SK-N-SH (cell line): ENCODE data around the gene MAP7D3. TPM values are rescaled to one million over a fixed set of nuclear protein-coding genes. Genes with fewer than 3 reads are reported as not detected.
"Not testable (repeated sequence)": the region's sequence is repeated elsewhere in the genome, so short reads cannot be mapped to it uniquely, and the experiment has no call there.

Experiments used
- CTCF ChIA-PET: fragments of 300-600, 350-600 bp; formaldehyde crosslinking; extraction: SDS; loops from one replicate; lab custom pipeline; 2021; lab: Yijun Ruan, JAX
- POLR2A ChIA-PET: fragments of 350-600 bp; sonication (Branson Sonifier 250); formaldehyde crosslinking; extraction: SDS; loops from one replicate; lab custom pipeline; 2020; ENCODE audit warnings: antibody characterized with exemption, inconsistent platforms; lab: Yijun Ruan, JAX
- DNase-seq: peaks from one replicate; pipeline ENCODE4 v3.0.0; 2012
- H2AFZ ChIP-seq: fragments of 200-600 bp; sonication (generic); 2 replicates; pipeline ENCODE4 v1.8.1; 2016; ENCODE audit warnings: antibody characterized with exemption, mild to moderate bottlenecking, low read depth
- H3F3A ChIP-seq: fragments of 200-600 bp; sonication (generic); replicated peaks from 2 replicates; pipeline ENCODE3; 2016; ENCODE audit warnings: antibody characterized with exemption, mild to moderate bottlenecking; ENCODE audit not compliant: insufficient read depth
- H3K27ac ChIP-seq, 2 experiments: fragments of 200-500 bp in 1 of 2; fragments of 200-600 bp in 1 of 2; sonication (Bioruptor generic) in 1 of 2; sonication (generic), shearing (Covaris generic) in 1 of 2; 2 replicates each; pipeline versions ENCODE4 v1.5.1 to v1.6.1; 2014 to 2016; ENCODE audit warnings: low read depth in 2 of 2, inconsistent platforms in 1 of 2, low read length in 1 of 2, mild to moderate bottlenecking in 1 of 2, mixed read lengths in 1 of 2
- H3K27me3 ChIP-seq: fragments of 200-600 bp; sonication (generic), shearing (Covaris generic); 2 replicates; pipeline ENCODE4 v1.6.1; 2016; ENCODE audit warnings: mixed run types; ENCODE audit not compliant: insufficient read depth
- H3K36me3 ChIP-seq, 2 experiments: fragments of 200-500 bp in 1 of 2; fragments of 200-600 bp in 1 of 2; sonication (Bioruptor generic) in 1 of 2; sonication (generic) in 1 of 2; replicated peaks in 1 of 2; 2 replicates each; pipeline versions ENCODE3 to v1.5.1; 2014 to 2016; ENCODE audit warnings: low read length in 1 of 2, mild to moderate bottlenecking in 1 of 2; ENCODE audit not compliant: insufficient read depth in 2 of 2, control insufficient read depth in 1 of 2
- H3K4me1 ChIP-seq, 2 experiments: fragments of 200-500 bp in 1 of 2; fragments of 200-600 bp in 1 of 2; sonication (Bioruptor generic) in 1 of 2; sonication (generic), shearing (Covaris generic) in 1 of 2; 2 replicates each; pipeline versions ENCODE4 v1.5.1 to v1.6.1; 2014 to 2016; ENCODE audit warnings: low read depth in 1 of 2, low read length in 1 of 2, mixed run types in 1 of 2; ENCODE audit not compliant: insufficient read depth in 2 of 2, control insufficient read depth in 1 of 2
- H3K4me2 ChIP-seq: fragments of 200-600 bp; sonication (generic), shearing (Covaris generic); 2 replicates; pipeline ENCODE4 v1.6.1; 2017; ENCODE audit warnings: mixed run types
- H3K4me3 ChIP-seq, 2 experiments: fragments of 200-500 bp in 1 of 2; fragments of 200-600 bp in 1 of 2; sonication (Bioruptor generic) in 1 of 2; sonication (generic), shearing (Covaris generic) in 1 of 2; 2 replicates each; pipeline versions ENCODE4 v1.5.1 to v1.8.1; 2014 to 2016; ENCODE audit warnings: low read depth in 2 of 2, inconsistent platforms in 1 of 2, low read length in 1 of 2, mild to moderate bottlenecking in 1 of 2, mixed read lengths in 1 of 2, moderate library complexity in 1 of 2
- H3K79me2 ChIP-seq: fragments of 200-600 bp; sonication (generic); 2 replicates; pipeline ENCODE4 v1.8.1; 2017; ENCODE audit warnings: mild to moderate bottlenecking; ENCODE audit not compliant: insufficient read depth
- H3K9ac ChIP-seq: fragments of 200-600 bp; sonication (generic); 2 replicates; pipeline ENCODE4 v1.6.1; 2017; ENCODE audit warnings: mixed run types
- H3K9me2 ChIP-seq: fragments of 200-600 bp; sonication (generic); 2 replicates; pipeline ENCODE4 v1.6.1; 2017; ENCODE audit warnings: mixed run types
- H3K9me3 ChIP-seq: fragments of 200-600 bp; sonication (generic); 2 replicates; pipeline ENCODE4 v1.6.1; 2017; ENCODE audit warnings: mixed run types, mild to moderate bottlenecking, moderate library complexity
- H4K20me1 ChIP-seq: fragments of 200-600 bp; sonication (generic); 2 replicates; pipeline ENCODE4 v1.6.1; 2017; ENCODE audit warnings: mild to moderate bottlenecking, mixed run types; ENCODE audit not compliant: insufficient read depth
- CHD2 ChIP-seq: fragments of 150-350 bp; IDR thresholded peaks from 2 replicates; pipeline ENCODE4 v1.6.1; 2018; ENCODE audit warnings: low read length; ENCODE audit not compliant: partially characterized antibody
- CTCF ChIP-seq: fragments of 200-600 bp; sonication (generic); IDR thresholded peaks from 2 replicates; pipeline ENCODE4 v1.6.1; 2017; ENCODE audit warnings: antibody characterized with exemption, mild to moderate bottlenecking, moderate library complexity
- FOSL2 ChIP-seq: IDR thresholded peaks from 2 replicates; pipeline ENCODE4 v1.4.0; 2012; ENCODE audit warnings: low read depth, mild to moderate bottlenecking, moderate library complexity, borderline replicate concordance
- FOXM1 ChIP-seq: IDR thresholded peaks from 2 replicates; pipeline ENCODE4 v1.4.0; 2012; ENCODE audit warnings: low read depth, mild to moderate bottlenecking
- GABPA ChIP-seq: IDR thresholded peaks from 2 replicates; pipeline ENCODE4 v1.4.0; 2012; ENCODE audit warnings: low read depth, mild to moderate bottlenecking
- GATA2 ChIP-seq: sonication (generic); formaldehyde crosslinking; IDR thresholded peaks from 2 replicates; pipeline ENCODE4 v1.5.0; 2020; ENCODE audit warnings: mild to moderate bottlenecking, missing genetic modification reagents
- IRF3 ChIP-seq: fragments of 150-350 bp; IDR thresholded peaks from 2 replicates; pipeline ENCODE4 v1.6.1; 2016; ENCODE audit warnings: mild to moderate bottlenecking, low read depth, low read length
- NRF1 ChIP-seq: IDR thresholded peaks from 2 replicates; pipeline ENCODE4 v1.6.1; 2012; ENCODE audit warnings: low read depth, mild to moderate bottlenecking, low read length
- POLR2AphosphoS5 ChIP-seq: IDR thresholded peaks from 2 replicates; pipeline ENCODE4 v1.6.1; 2012; ENCODE audit warnings: low read depth, low read length
- RAD21 ChIP-seq: IDR thresholded peaks from 2 replicates; pipeline ENCODE4 v1.6.1; 2012; ENCODE audit warnings: mild to moderate bottlenecking, low read length
- RFX5 ChIP-seq: IDR thresholded peaks from 2 replicates; pipeline ENCODE4 v1.6.1; 2012; ENCODE audit warnings: mild to moderate bottlenecking, improper control_type of control experiment, low read length
- SMC3 ChIP-seq: IDR thresholded peaks from 2 replicates; pipeline ENCODE4 v1.6.1; 2012; ENCODE audit warnings: low read depth, low read length, improper control_type of control experiment
- TAF1 ChIP-seq: IDR thresholded peaks from 2 replicates; pipeline ENCODE4 v1.6.1; 2012; ENCODE audit warnings: low read depth, mild to moderate bottlenecking, low read length, moderate library complexity, borderline replicate concordance
- TCF12 ChIP-seq: IDR thresholded peaks from 2 replicates; pipeline ENCODE4 v1.4.0; 2012
- YY1 ChIP-seq: IDR thresholded peaks from 2 replicates; pipeline ENCODE4 v1.4.0; 2012; ENCODE audit warnings: low read depth, mild to moderate bottlenecking
- WGBS: methylation state at CpG from one replicate; pipeline ENCODE4 v1.1.6; 2017; ENCODE audit warnings: low lambda C conversion rate; 5-methylcytosine and 5-hydroxymethylcytosine counted together
- polyA plus RNA-seq, 3 experiments: library from polyadenylated mRNA; depleted of rRNA; stranded (reverse); fragments of >200 nt; gene quantifications; 2 replicates each; pipeline ENCODE4 v1.2.3, GENCODE V29; 2012
- TF ChIP-seq, protein P1 (sequence below): IDR thresholded peaks from 2 replicates; pipeline ENCODE4 v1.6.1; 2012; ENCODE audit warnings: mild to moderate bottlenecking, low read depth, low read length, moderate library complexity

Gene MAP7D3
- polyA plus RNA-seq, 1 of the 3 experiments (the other 2 are of a cell fraction), result 5.8 TPM

DNA sequence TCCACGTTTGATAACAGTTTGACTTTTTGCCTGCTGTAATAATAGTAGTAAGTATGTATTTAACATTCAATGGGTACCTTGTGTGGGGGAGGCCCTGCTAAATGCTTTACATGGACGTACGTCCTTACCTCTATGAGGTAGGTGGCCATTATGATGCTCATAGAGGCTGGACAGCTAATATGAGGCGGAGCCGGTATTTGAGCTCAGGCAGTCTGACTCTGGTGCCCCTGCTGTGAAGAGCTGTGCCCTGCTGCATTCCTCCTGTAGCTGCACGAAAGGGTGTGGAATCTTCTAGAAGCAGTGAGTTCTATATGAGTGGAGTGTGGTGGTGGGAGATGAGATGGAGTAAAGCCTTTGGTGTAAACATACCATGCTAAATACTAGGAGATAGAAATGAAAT lies 83.2 kb downstream of the MAP7D3 start:
- H3K79me2 ChIP-seq, DNase-seq, H3K4me3 ChIP-seq, H2AFZ ChIP-seq, H3K27me3 ChIP-seq, H3K4me2 ChIP-seq, H3K27ac ChIP-seq, H3K36me3 ChIP-seq, H3K9ac ChIP-seq, H3K9me3 ChIP-seq, H3K9me2 ChIP-seq, H3F3A ChIP-seq, H4K20me1 ChIP-seq, CTCF ChIA-PET, POLR2A ChIA-PET: not testable (repeated sequence)
- H3K4me1 ChIP-seq, result peaks cover 11 to 16% of the 10 kb centered on the region in 2 experiments
- 41% methylated on average over 6 of the region's 6 CpGs for WGBS

- DNase-seq, result no peak
- peaks cover 11 to 16% of the 10 kb centered on the region in 2 experiments for H3K4me1 ChIP-seq
- peaks cover 6% of the 10 kb centered on the region; the same call in 1 of the 2 replicates for H3K27me3 ChIP-seq
- no peaks in the 10 kb centered on the region for H3K36me3 ChIP-seq
- no peak overlapping the region for H3K9ac ChIP-seq
- CTCF ChIA-PET, result interaction anchor here (1.0 kb wide), 1 partner anchor 138 kb away, joined by 6 read pairs; no protein-coding TSS in a partner anchor
- H4K20me1 ChIP-seq, result no peaks in the 10 kb centered on the region
- 41% methylated on average over 8 of the region's 8 CpGs for WGBS
- peak; percentile 46 for TF ChIP-seq CTCF
- peak; percentile 58 for TF ChIP-seq RAD21
- no peak for TF ChIP-seq GABPA
- no peak for TF ChIP-seq NRF1
- peak; percentile 36 for TF ChIP-seq SMC3
- TF ChIP-seq FOXM1, result no peak
- TF ChIP-seq, all 33 proteins: peak for 3
- no peak overlapping the region for H2AFZ ChIP-seq
- POLR2A ChIA-PET, result no interaction called here
- H3K27ac ChIP-seq, result no peak overlapping the region
- no peak overlapping the region for H3K4me3 ChIP-seq
- no peaks in the 10 kb centered on the region for H3K9me3 ChIP-seq
- H3K4me2 ChIP-seq, result no peak overlapping the region
- H3F3A ChIP-seq, result peaks cover 5% of the 10 kb centered on the region
- peaks cover 6% of the 10 kb centered on the region; the same call in 1 of the 2 replicates for H3K79me2 ChIP-seq
- no peaks in the 10 kb centered on the region for H3K9me2 ChIP-seq
Observed at GRCh38 chrX:136166221-136166855, 84.9 kb downstream of the MAP7D3 start.

GRCh38 chrX:136165406-136165805 lies 85.8 kb downstream of the MAP7D3 start:
- 27% methylated on average over 3 of the region's 3 CpGs for WGBS
- Histone ChIP-seq H4K20me1 (no peaks in the 10 kb centered on the region), H3K27me3 (peaks cover 6% of the 10 kb centered on the region; the same call in 1 of the 2 replicates), H3K9me3 (no peaks in the 10 kb centered on the region), H2AFZ (no peak overlapping the region), H3K27ac (no peak overlapping the region), H3K9me2 (no peaks in the 10 kb centered on the region), H3K79me2 (peaks cover 6% of the 10 kb centered on the region; the same call in 1 of the 2 replicates), H3F3A (peaks cover 5% of the 10 kb centered on the region), H3K4me3 (no peak overlapping the region), H3K4me1 (peaks cover 10 to 11% of the 10 kb centered on the region in 2 experiments), H3K4me2 (no peak overlapping the region), H3K36me3 (no peaks in the 10 kb centered on the region), H3K9ac (no peak overlapping the region)
- ChIA-PET CTCF (interaction anchor here (1.0 kb wide), 1 partner anchor 137 kb away, joined by 6 read pairs; no protein-coding TSS in a partner anchor), POLR2A (no interaction called here)
- no peak for DNase-seq
- TF ChIP-seq CHD2, result no peak
- no peak for TF ChIP-seq FOSL2
- TF ChIP-seq RFX5, result no peak
- TF ChIP-seq GATA2 (CRISPR knock-in tag), result no peak
- TF ChIP-seq YY1, result no peak
- no peak for TF ChIP-seq TAF1
- no peak for TF ChIP-seq TCF12
- TF ChIP-seq, protein P1, sequence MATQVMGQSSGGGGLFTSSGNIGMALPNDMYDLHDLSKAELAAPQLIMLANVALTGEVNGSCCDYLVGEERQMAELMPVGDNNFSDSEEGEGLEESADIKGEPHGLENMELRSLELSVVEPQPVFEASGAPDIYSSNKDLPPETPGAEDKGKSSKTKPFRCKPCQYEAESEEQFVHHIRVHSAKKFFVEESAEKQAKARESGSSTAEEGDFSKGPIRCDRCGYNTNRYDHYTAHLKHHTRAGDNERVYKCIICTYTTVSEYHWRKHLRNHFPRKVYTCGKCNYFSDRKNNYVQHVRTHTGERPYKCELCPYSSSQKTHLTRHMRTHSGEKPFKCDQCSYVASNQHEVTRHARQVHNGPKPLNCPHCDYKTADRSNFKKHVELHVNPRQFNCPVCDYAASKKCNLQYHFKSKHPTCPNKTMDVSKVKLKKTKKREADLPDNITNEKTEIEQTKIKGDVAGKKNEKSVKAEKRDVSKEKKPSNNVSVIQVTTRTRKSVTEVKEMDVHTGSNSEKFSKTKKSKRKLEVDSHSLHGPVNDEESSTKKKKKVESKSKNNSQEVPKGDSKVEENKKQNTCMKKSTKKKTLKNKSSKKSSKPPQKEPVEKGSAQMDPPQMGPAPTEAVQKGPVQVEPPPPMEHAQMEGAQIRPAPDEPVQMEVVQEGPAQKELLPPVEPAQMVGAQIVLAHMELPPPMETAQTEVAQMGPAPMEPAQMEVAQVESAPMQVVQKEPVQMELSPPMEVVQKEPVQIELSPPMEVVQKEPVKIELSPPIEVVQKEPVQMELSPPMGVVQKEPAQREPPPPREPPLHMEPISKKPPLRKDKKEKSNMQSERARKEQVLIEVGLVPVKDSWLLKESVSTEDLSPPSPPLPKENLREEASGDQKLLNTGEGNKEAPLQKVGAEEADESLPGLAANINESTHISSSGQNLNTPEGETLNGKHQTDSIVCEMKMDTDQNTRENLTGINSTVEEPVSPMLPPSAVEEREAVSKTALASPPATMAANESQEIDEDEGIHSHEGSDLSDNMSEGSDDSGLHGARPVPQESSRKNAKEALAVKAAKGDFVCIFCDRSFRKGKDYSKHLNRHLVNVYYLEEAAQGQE, result no peak
- no peak for TF ChIP-seq IRF3
- no peak for TF ChIP-seq POLR2AphosphoS5
- TF ChIP-seq SMC3, result no peak
